Stimulated activated CD4-positive, alpha-beta T cell treated with anti-CD3 and anti-CD28 coated beads, Interleukin-12 subunit alpha, Interleukin-12 subunit beta, amount 100 ng/mL, for 24 hours (primary cell): ENCODE data around the gene LBH.

Source experiments
- DNase-seq, 2 experiments: peaks; one replicate each; pipeline ENCODE4 v3.0.0-alpha.2; 2020; ENCODE audit warnings: low read depth in 2 of 2

LBH gene

DNA sequence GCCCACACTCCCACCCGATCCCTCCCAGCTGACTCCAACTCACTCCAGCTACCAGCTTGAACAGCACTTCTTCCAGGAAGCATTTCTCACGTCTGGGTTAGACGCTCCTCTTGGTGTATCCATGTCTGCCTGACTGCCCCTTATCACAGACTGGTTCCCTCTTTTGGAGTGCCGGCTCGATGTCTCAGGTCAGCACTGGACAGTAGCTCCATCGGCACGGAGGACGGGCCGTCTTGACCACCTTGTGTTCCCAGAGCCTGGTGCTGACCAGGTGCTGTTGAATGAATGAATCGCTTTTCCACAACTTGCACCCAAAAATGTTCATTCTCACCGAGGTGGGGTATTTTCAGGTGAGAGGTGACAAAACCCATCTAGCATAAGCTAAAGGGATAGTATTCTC lies 71.8 kb downstream of the LBH start:
- no peak for DNase-seq

DNA sequence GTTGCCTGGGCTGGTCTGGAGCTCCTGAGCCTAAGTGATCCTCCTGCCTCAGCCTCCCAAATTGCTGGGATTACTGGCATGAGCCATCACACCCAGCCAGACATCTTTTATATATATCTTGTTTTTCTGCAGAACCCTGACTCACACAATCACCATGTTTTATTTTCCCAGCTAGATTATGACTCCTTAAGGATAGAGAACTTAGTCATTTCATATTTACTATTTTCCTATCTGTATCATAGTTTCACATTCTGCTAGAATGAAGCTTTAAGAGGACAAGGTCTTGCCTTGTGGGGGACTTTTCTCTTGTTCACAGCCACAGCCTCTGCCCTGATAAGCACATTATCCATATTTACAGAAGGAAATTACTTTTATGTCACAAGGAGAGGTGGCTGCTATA lies 73.9 kb downstream of the LBH start:
- no peak for DNase-seq

DNA sequence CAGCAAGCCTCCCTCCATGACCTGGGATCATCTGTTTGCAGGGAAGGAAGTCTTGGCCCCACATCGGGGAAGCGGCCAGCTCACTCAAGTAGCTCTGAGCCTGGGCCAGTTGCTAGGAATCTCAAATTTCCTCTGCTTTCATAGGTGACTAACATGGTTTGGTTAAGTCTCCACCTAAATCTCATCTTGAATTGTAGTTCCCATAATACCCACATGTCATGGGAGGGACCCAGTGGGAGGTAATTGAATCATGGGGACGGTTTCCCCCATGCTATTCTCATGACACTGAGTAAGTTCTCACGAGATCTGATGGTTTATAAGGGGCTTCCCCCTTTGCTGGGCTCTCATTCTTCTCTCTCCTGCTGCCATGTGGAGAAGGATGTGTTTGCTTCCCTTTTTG lies 75.2 kb downstream of the LBH start:
- peak in 1 of 2 experiments; percentile 7 for DNase-seq

DNA sequence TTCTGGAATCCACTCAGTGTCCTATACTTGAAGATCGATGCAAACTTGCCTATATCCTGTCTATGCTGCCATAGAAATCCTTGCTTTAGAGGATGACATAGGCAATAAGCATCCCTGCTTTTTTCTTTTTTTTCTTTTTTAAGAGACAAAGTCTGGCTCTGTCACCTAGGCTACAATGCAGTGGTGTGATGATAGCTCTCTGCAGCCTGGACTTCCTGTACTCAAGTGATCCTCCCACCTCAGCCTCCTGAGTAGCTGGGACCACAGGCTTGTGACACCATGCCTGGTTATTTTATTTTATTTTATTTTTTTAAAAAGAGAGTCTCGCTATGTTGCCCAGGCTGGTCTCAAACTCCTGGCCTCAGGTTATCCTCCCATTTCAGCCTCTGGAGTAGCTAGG lies 76.9 kb downstream of the LBH start:
- DNase-seq: no peak
